Ovary (tissue), 3 donors: ENCODE measurements around the gene MAP3K12.

Experiments used
- POLR2A ChIP-seq: fragments of 450-650 bp; IDR thresholded peaks from one replicate; pipeline ENCODE4 v1.6.1; 2017; ENCODE audit warnings: antibody characterized with exemption, mild to moderate bottlenecking, moderate library complexity
- TF ChIP-seq, protein P1 (sequence below), 3 donors: fragments of 450-650 bp in 2 of 3; fragments of 200-600 bp in 1 of 3; IDR thresholded peaks; one replicate each; pipeline versions ENCODE4 v1.5.1 to v1.8.0; 2016 to 2022; ENCODE audit warnings: antibody characterized with exemption in 3 of 3, mild to moderate bottlenecking in 1 of 3
- donor health status: DM: no; HTN: no; CAD: no.

DNA sequence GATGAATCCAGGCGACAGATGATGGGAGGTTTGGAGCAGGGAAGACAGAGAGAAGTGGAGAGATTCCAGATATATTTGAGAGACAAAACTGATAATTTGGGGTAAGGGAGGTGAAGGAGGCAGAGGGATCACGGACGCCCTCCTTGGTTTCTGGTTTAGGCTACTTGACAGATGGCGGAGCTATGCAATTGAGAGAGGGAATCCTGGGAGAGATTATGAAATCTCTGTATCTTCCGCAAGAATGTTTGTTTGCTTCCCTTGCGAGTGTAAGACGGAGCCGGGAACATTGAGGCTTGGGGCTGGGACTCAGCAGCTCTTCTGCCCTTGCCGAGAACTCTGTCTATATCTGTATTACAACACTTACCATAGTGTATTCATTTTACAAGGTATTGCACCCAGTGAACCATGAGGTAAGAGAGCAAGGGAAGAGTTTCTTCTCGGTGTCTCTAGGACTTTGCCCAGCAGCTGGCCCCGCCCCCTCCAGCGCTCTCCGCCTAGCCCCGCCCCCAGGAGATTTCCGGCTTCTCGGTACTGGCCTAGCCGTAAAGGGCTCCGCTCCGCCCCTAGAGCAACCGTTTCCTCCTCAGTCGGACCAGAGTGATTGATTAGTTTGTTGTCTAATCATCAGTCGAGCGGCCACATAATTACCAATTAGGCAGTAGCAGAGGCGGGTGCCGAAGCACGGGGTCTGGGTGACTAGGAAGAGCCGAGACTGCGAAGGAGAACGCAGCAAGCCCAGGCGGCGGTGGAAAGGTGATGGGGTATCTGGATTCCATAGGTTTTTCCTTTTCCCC is 58.0 kb downstream of the MAP3K12 start, which contains the start of gene PRR13:
- peak; percentile 97 for TF ChIP-seq POLR2A
- TF ChIP-seq, protein P1, sequence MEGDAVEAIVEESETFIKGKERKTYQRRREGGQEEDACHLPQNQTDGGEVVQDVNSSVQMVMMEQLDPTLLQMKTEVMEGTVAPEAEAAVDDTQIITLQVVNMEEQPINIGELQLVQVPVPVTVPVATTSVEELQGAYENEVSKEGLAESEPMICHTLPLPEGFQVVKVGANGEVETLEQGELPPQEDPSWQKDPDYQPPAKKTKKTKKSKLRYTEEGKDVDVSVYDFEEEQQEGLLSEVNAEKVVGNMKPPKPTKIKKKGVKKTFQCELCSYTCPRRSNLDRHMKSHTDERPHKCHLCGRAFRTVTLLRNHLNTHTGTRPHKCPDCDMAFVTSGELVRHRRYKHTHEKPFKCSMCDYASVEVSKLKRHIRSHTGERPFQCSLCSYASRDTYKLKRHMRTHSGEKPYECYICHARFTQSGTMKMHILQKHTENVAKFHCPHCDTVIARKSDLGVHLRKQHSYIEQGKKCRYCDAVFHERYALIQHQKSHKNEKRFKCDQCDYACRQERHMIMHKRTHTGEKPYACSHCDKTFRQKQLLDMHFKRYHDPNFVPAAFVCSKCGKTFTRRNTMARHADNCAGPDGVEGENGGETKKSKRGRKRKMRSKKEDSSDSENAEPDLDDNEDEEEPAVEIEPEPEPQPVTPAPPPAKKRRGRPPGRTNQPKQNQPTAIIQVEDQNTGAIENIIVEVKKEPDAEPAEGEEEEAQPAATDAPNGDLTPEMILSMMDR (IDR thresholded peaks at IDR 0.05) = no peak
